GM23338 (cell line): Measurements from ENCODE around the gene AKTIP. TPM values are rescaled to one million over a fixed set of nuclear protein-coding genes. Genes with fewer than 3 reads are reported as not detected.

Experiments used
- ATAC-seq: fragments of 200-7000 bp; cut with Tn5 transposase; 3 replicates; pipeline ENCODE4 v1.9.1; 2020
- DNase-seq: peaks from one replicate; pipeline ENCODE4 v3.0.0-alpha.2; 2015; ENCODE audit warnings: low spot score
- H2AFZ ChIP-seq: fragments of 200-600 bp; sonication (generic); 2 replicates; pipeline ENCODE4 v1.8.0; 2016; ENCODE audit warnings: antibody characterized with exemption, mild to moderate bottlenecking, moderate library complexity
- H3F3A ChIP-seq: fragments of 200-600 bp; sonication (generic); replicated peaks from 2 replicates; pipeline ENCODE4 v1.8.0; 2017; ENCODE audit warnings: antibody characterized with exemption, mixed run types, low read depth
- H3K27ac ChIP-seq: fragments of 200-600 bp; sonication (generic); 2 replicates; pipeline ENCODE4 v1.6.1; 2016; ENCODE audit warnings: low read depth
- H3K27me3 ChIP-seq: fragments of 200-600 bp; sonication (generic); 2 replicates; pipeline ENCODE4 v1.8.0; 2016; ENCODE audit warnings: mild to moderate bottlenecking, mixed run types, moderate library complexity; ENCODE audit not compliant: insufficient read depth
- H3K36me3 ChIP-seq: fragments of 200-600 bp; sonication (generic); 2 replicates; pipeline ENCODE4 v1.8.0; 2016; ENCODE audit warnings: mild to moderate bottlenecking; ENCODE audit not compliant: insufficient read depth
- H3K4me1 ChIP-seq: fragments of 200-600 bp; sonication (generic); 2 replicates; pipeline ENCODE4 v1.8.0; 2016; ENCODE audit warnings: mild to moderate bottlenecking, moderate library complexity; ENCODE audit not compliant: insufficient read depth
- H3K4me2 ChIP-seq: fragments of 200-600 bp; sonication (generic); 2 replicates; pipeline ENCODE4 v1.7.1; 2017; ENCODE audit warnings: mixed run types
- H3K4me3 ChIP-seq: fragments of 200-600 bp; sonication (generic); 2 replicates; pipeline ENCODE4 v1.6.1; 2016; ENCODE audit warnings: mixed run types
- H3K79me2 ChIP-seq: fragments of 200-600 bp; sonication (generic); replicated peaks from 2 replicates; pipeline ENCODE4 v1.8.0; 2017; ENCODE audit warnings: mild to moderate bottlenecking; ENCODE audit not compliant: insufficient read depth
- H3K9me2 ChIP-seq: fragments of 200-600 bp; sonication (generic); 2 replicates; pipeline ENCODE4 v1.8.0; 2017; ENCODE audit not compliant: insufficient read depth
- H4K20me1 ChIP-seq: fragments of 200-600 bp; sonication (generic); replicated peaks from 2 replicates; pipeline ENCODE4 v1.8.0; 2017; ENCODE audit warnings: mild to moderate bottlenecking; ENCODE audit not compliant: insufficient read depth
- H3K27ac Mint-ChIP-seq: 2 replicates; pipeline ENCODE4 v1.8.0; 2020; ENCODE audit warnings: inconsistent platforms, mild to moderate bottlenecking, moderate library complexity, mixed read lengths
- H3K27me3 Mint-ChIP-seq: 3 replicates; pipeline ENCODE4 v1.8.0; 2022; ENCODE audit warnings: low read depth, mild to moderate bottlenecking, moderate library complexity, mixed read lengths, inconsistent platforms; ENCODE audit not compliant: insufficient read depth, poor library complexity
- H3K36me3 Mint-ChIP-seq: 3 replicates; pipeline ENCODE4 v1.8.0; 2021; ENCODE audit warnings: low read depth, mild to moderate bottlenecking, inconsistent platforms, moderate library complexity, mixed read lengths
- H3K4me1 Mint-ChIP-seq: 3 replicates; pipeline ENCODE4 v1.8.0; 2020; ENCODE audit warnings: mild to moderate bottlenecking, inconsistent platforms, mixed read lengths
- H3K4me3 Mint-ChIP-seq: 3 replicates; pipeline ENCODE4 v1.8.0; 2021; ENCODE audit warnings: moderate library complexity, mild to moderate bottlenecking, inconsistent platforms, mixed read lengths
- H3K9me3 Mint-ChIP-seq: 3 replicates; pipeline ENCODE4 v1.8.0; 2020; ENCODE audit warnings: moderate library complexity, mild to moderate bottlenecking, inconsistent platforms, mixed read lengths
- CREB1 ChIP-seq: fragments of 250-450 bp; sonication (Bioruptor Pico); IDR thresholded peaks from 2 replicates; pipeline ENCODE4 v1.5.0; 2020; ENCODE audit warnings: low read depth, mild to moderate bottlenecking, moderate library complexity
- ETS1 ChIP-seq: IDR thresholded peaks from 2 replicates; pipeline ENCODE4 v1.6.1; 2016; ENCODE audit warnings: antibody characterized with exemption
- EZH2 ChIP-seq: fragments of 200-600 bp; sonication (generic); IDR thresholded peaks from one replicate; pipeline ENCODE4 v1.8.0; 2017; ENCODE audit warnings: antibody characterized with exemption, mild to moderate bottlenecking, low read depth; ENCODE audit not compliant: unreplicated experiment
- EZH2phosphoT487 ChIP-seq: fragments of 200-600 bp; sonication (generic); IDR thresholded peaks from one replicate; pipeline ENCODE4 v1.8.1; 2018; ENCODE audit warnings: antibody characterized with exemption; ENCODE audit not compliant: unreplicated experiment
- JUNB ChIP-seq: IDR thresholded peaks from one replicate; pipeline ENCODE4 v1.6.1; 2016; ENCODE audit warnings: antibody characterized with exemption; ENCODE audit not compliant: unreplicated experiment
- NANOG ChIP-seq: IDR thresholded peaks from 2 replicates; pipeline ENCODE4 v1.6.1; 2016; ENCODE audit warnings: antibody characterized with exemption, borderline replicate concordance
- POLR2AphosphoS5 ChIP-seq: IDR thresholded peaks from 2 replicates; pipeline ENCODE4 v1.6.1; 2016; ENCODE audit warnings: antibody characterized with exemption, low read depth
- STAT1 ChIP-seq: IDR thresholded peaks from one replicate; pipeline ENCODE4 v1.6.1; 2016; ENCODE audit warnings: antibody characterized with exemption; ENCODE audit not compliant: unreplicated experiment
- ZNF114 ChIP-seq: fragments of 250-450 bp; sonication (Bioruptor Pico); IDR thresholded peaks from 2 replicates; pipeline ENCODE4 v1.5.0; 2020; ENCODE audit warnings: mild to moderate bottlenecking, moderate library complexity
- ZNF462 ChIP-seq: fragments of 250-450 bp; sonication (Bioruptor Pico); IDR thresholded peaks from 2 replicates; pipeline ENCODE4 v1.5.0; 2020; ENCODE audit warnings: mild to moderate bottlenecking, moderate library complexity
- polyA plus RNA-seq: library from polyadenylated mRNA; unstranded; fragments of >200 nt; fragmentation: Nextera tagmentation; extraction: Ambion mirVana; gene quantifications from 2 replicates; pipeline ENCODE4 v1.2.1, GENCODE V29; 2016
- total RNA-seq: library from RNA; depleted of rRNA; stranded (reverse); fragments of >200 nt; shearing (Covaris generic); gene quantifications from 2 replicates; pipeline ENCODE4 v1.2.3, GENCODE V29; 2014

AKTIP gene
- total and polyA plus RNA-seq, 2 experiments from 2014 or later = 17.3 to 21.6 TPM

- Histone ChIP-seq H3K36me3 (peaks cover 53% of the 10 kb centered on the region), H3K4me2 (no peak overlapping the region), H3K27ac (no peak overlapping the region), H3K4me3 (no peak overlapping the region), H3K27me3 (no peaks in the 10 kb centered on the region), H4K20me1 (no peaks in the 10 kb centered on the region), H3K79me2 (no peaks in the 10 kb centered on the region), H3F3A (no peaks in the 10 kb centered on the region), H2AFZ (no peak overlapping the region), H3K9me2 (no peaks in the 10 kb centered on the region), H3K4me1 (no peaks in the 10 kb centered on the region)
- H3K27me3 Mint-ChIP-seq = peaks cover 2% of the 10 kb centered on the region
- no peak overlapping the region for H3K27ac Mint-ChIP-seq
- DNase-seq (no peak), ATAC-seq (no peak)
- peaks cover 15% of the 10 kb centered on the region for H3K9me3 Mint-ChIP-seq
- TF ChIP-seq EZH2 (no peak), ETS1 (no peak), STAT1 (no peak), JUNB (no peak)
- H3K36me3 Mint-ChIP-seq = peaks cover 76% of the 10 kb centered on the region
- no peak overlapping the region for H3K4me3 Mint-ChIP-seq
- H3K4me1 Mint-ChIP-seq = no peaks in the 10 kb centered on the region
Measured at GRCh38 chr16:53486230-53486629, 16.8 kb downstream of the AKTIP start.

- Histone ChIP-seq H3K27ac (no peak overlapping the region), H3K4me1 (no peaks in the 10 kb centered on the region), H3K79me2 (no peaks in the 10 kb centered on the region), H2AFZ (no peak overlapping the region), H3F3A (no peaks in the 10 kb centered on the region), H3K27me3 (no peaks in the 10 kb centered on the region), H3K4me3 (no peak overlapping the region), H3K36me3 (peaks cover 58% of the 10 kb centered on the region), H3K4me2 (no peak overlapping the region), H3K9me2 (no peaks in the 10 kb centered on the region), H4K20me1 (peaks cover 2% of the 10 kb centered on the region; the same call in 1 of the 2 replicates)
- DNase-seq = no peak
- peaks cover 80% of the 10 kb centered on the region for H3K36me3 Mint-ChIP-seq
- H3K4me3 Mint-ChIP-seq = no peak overlapping the region
- H3K9me3 Mint-ChIP-seq = peaks cover 15% of the 10 kb centered on the region
- no peak overlapping the region for H3K27ac Mint-ChIP-seq
- peaks cover 2% of the 10 kb centered on the region for H3K27me3 Mint-ChIP-seq
- H3K4me1 Mint-ChIP-seq = no peaks in the 10 kb centered on the region
- no peak for ATAC-seq
- no peak for TF ChIP-seq NANOG
- no peak for TF ChIP-seq POLR2AphosphoS5
- TF ChIP-seq ZNF114 (CRISPR knock-in tag) = no peak
- TF ChIP-seq ZNF462 = no peak
- TF ChIP-seq JUNB = no peak
- no peak for TF ChIP-seq STAT1
- no peak for TF ChIP-seq CREB1 (CRISPR knock-in tag)
- TF ChIP-seq ETS1 = no peak
- no peak for TF ChIP-seq EZH2phosphoT487
Measured at GRCh38 chr16:53484542-53484941, 18.5 kb downstream of the AKTIP start.
